H1 (cell line): Measurements from ENCODE around the gene ETFB. TPM values are rescaled to one million over a fixed set of nuclear protein-coding genes. Genes with fewer than 3 reads are reported as not detected.

Experiments used
- RAD21 ChIP-seq, 2 experiments: IDR thresholded peaks in 1 of 2; conservative IDR thresholded peaks in 1 of 2; 2 replicates each; pipeline ENCODE4 v1.6.1; 2011; ENCODE audit warnings: low read depth in 2 of 2, low read length in 2 of 2, improper control_type of control experiment in 1 of 2, inconsistent platforms in 1 of 2, mild to moderate bottlenecking in 1 of 2, moderate library complexity in 1 of 2
- SAP30 ChIP-seq: fragments of 300-600 bp; sonication (generic); IDR thresholded peaks from 2 replicates; pipeline ENCODE4 v1.7.1; 2012; ENCODE audit warnings: low read length, moderate library complexity, mild to moderate bottlenecking, inconsistent platforms; ENCODE audit not compliant: insufficient read depth, insufficient replicate concordance
- TCF12 ChIP-seq: IDR thresholded peaks from 2 replicates; pipeline ENCODE4 v1.6.1; 2011; ENCODE audit warnings: low read depth, mild to moderate bottlenecking, low read length
- polyA plus RNA-seq, 7 experiments: library from polyadenylated mRNA; depleted of rRNA in 3 of 7; stranded (reverse) in 5 of 7; unstranded in 2 of 7; fragments of >200 nt in 5 of 7; fragments of 200-250 nt in 2 of 7; gene quantifications; 1 replicate in 5 of 7; 2 replicates in 1 of 7; 4 replicates in 1 of 7; pipeline versions ENCODE4 v1.2.1 to v1.2.3, GENCODE V29; 2011 to 2013; ENCODE audit warnings: missing spikeins in 2 of 7, mixed read lengths in 2 of 7
- total RNA-seq: library from RNA; stranded (reverse); fragmentation: NEBNext Ultra II Directional; extraction: Animal tissue kit (Norgen Biotek cat#: 25700); gene quantifications from 2 replicates; pipeline ENCODE4 v1.2.1, GENCODE V29; 2021

Gene ETFB
- total and polyA plus RNA-seq, 2 of the 8 experiments (the other 6 are each of a cell fraction or from before 2014, with no cell fraction given), result 40.0 to 66.5 TPM

DNA sequence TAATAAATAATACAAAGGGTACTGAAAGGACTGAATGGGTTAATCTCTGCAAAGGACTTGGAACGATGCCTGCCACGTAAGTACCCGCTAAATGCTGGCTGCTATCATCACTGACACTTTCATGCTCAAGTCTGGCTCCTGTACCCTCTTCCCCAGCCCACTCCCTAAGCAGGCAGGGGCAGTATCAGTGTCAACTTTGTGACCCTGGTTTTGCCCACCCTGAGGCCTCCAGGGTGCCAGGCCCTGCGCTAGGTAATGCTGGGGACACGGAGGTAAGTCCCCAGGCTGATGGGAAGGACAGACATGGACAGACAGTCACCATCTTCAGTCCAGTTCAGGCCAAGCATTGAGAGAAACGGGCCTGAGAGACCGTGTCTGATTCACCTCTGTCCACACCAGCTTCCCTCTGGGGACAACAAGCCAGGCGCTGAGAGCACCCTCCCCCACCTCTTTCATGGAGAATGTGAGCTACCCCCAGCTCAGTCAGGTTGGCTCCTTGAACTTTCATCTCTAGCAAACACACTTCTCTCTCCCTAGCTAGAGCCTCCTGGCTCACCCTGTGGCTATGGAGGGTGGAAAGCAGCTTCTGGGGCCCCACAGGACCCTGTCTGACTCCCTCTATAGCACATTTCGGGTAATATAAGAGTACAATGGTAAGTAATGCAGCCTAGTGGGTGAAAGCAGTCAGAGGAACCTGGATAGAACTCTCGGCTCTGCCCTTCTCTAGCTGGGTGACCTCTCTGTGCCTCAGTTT is 800 bp downstream of the ETFB start (continued):
- TF ChIP-seq TCF12 (no peak), RAD21 (IDR thresholded peaks at IDR 0.05 in 1 of 2, conservative IDR thresholded peaks at IDR 0.05 in 1 of 2; ENCODE audit: low read depth in 2 of 2, low read length in 2 of 2) (no peak), SAP30 (no peak)
